HEK293T (cell line): Measurements from ENCODE around the gene NFIA.

ENCODE experiments used
- BHLHE40 ChIP-seq: fragments of 450-650 bp; IDR thresholded peaks from 2 replicates; pipeline ENCODE4 v1.6.1; 2016; ENCODE audit warnings: mild to moderate bottlenecking, moderate library complexity, borderline replicate concordance
- CTBP1 ChIP-seq: fragments of 450-650 bp; IDR thresholded peaks from 2 replicates; pipeline ENCODE4 v1.6.1; 2016; ENCODE audit warnings: borderline replicate concordance
- ELF4 ChIP-seq: fragments of 450-650 bp; IDR thresholded peaks from 2 replicates; pipeline ENCODE4 v1.6.1; 2017; ENCODE audit warnings: antibody characterized with exemption
- FOXA1 ChIP-seq: fragments of 450-650 bp; IDR thresholded peaks from 2 replicates; pipeline ENCODE4 v1.6.1; 2016; ENCODE audit warnings: mild to moderate bottlenecking
- FOXK2 ChIP-seq: fragments of 450-650 bp; IDR thresholded peaks from 2 replicates; pipeline ENCODE4 v1.6.1; 2016; ENCODE audit warnings: mild to moderate bottlenecking
- FOXM1 ChIP-seq: fragments of 450-650 bp; IDR thresholded peaks from 2 replicates; pipeline ENCODE4 v1.6.1; 2017; ENCODE audit warnings: mild to moderate bottlenecking, borderline replicate concordance
- HDGF ChIP-seq: fragments of 450-650 bp; IDR thresholded peaks from 2 replicates; pipeline ENCODE4 v1.6.1; 2017; ENCODE audit warnings: antibody characterized with exemption, borderline replicate concordance
- L3MBTL2 ChIP-seq: fragments of 450-650 bp; conservative IDR thresholded peaks from 2 replicates; pipeline ENCODE4 v1.6.1; 2016; ENCODE audit warnings: mild to moderate bottlenecking
- NFRKB ChIP-seq: fragments of 450-650 bp; IDR thresholded peaks from 2 replicates; pipeline ENCODE4 v1.6.1; 2016; ENCODE audit warnings: mild to moderate bottlenecking, moderate library complexity
- SP1 ChIP-seq: fragments of 450-650 bp; IDR thresholded peaks from 2 replicates; pipeline ENCODE4 v1.6.1; 2017
- SUZ12 ChIP-seq: fragments of 450-650 bp; IDR thresholded peaks from 2 replicates; pipeline ENCODE4 v1.6.1; 2016; ENCODE audit warnings: mild to moderate bottlenecking
- TARDBP ChIP-seq: fragments of 450-650 bp; IDR thresholded peaks from 2 replicates; pipeline ENCODE4 v1.6.1; 2016
- ZNF384 ChIP-seq: fragments of 450-650 bp; IDR thresholded peaks from 2 replicates; pipeline ENCODE4 v1.6.1; 2016
- TF ChIP-seq, protein P1 (sequence below): fragments of 450-650 bp; IDR thresholded peaks from 2 replicates; pipeline ENCODE4 v1.6.1; 2016

- TF ChIP-seq SP1 (no peak), FOXM1 (no peak), NFRKB (no peak), ELF4 (no peak), L3MBTL2 (no peak), HDGF (no peak), FOXK2 (no peak), TARDBP (no peak), BHLHE40 (no peak), SUZ12 (no peak), ZNF384 (no peak), FOXA1 (no peak), CTBP1 (no peak)
- TF ChIP-seq, protein P1, sequence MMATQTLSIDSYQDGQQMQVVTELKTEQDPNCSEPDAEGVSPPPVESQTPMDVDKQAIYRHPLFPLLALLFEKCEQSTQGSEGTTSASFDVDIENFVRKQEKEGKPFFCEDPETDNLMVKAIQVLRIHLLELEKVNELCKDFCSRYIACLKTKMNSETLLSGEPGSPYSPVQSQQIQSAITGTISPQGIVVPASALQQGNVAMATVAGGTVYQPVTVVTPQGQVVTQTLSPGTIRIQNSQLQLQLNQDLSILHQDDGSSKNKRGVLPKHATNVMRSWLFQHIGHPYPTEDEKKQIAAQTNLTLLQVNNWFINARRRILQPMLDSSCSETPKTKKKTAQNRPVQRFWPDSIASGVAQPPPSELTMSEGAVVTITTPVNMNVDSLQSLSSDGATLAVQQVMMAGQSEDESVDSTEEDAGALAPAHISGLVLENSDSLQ, result no peak
Observed at GRCh38 chr1:61406467-61406866, 324.1 kb downstream of the NFIA start.
